ENCODE data around the gene CRELD1.
"Not testable (repeated sequence)": the region's sequence is repeated elsewhere in the genome, so short reads cannot be mapped to it uniquely, and the experiment has no call there.

GRCh38 chr3:9896755-9897407 lies 36.8 kb upstream of the CRELD1 start:
- TF ChIP-seq JUND (IDR thresholded peaks at IDR 0.05); CTCF (IDR thresholded peaks at IDR 0.05; ENCODE audit: low read depth, low read length, missing input control); YY1 (IDR thresholded peaks at IDR 0.05); RAD21 (IDR thresholded peaks at IDR 0.05); FOXA2 (IDR thresholded peaks at IDR 0.05); ATF3 (IDR thresholded peaks at IDR 0.05); MAX (IDR thresholded peaks at IDR 0.05); FOXA1 (IDR thresholded peaks at IDR 0.05); TAF1 (conservative IDR thresholded peaks at IDR 0.05): not testable (repeated sequence)
- peak; percentile 76 for TF ChIP-seq SP1 (IDR thresholded peaks at IDR 0.05)
- TF ChIP-seq HNF4A (conservative IDR thresholded peaks at IDR 0.05) = peak; percentile 72 to 78

Measured in liver (tissue), 3 donors.